Measurements from ENCODE around the gene TRIM72.

DNA sequence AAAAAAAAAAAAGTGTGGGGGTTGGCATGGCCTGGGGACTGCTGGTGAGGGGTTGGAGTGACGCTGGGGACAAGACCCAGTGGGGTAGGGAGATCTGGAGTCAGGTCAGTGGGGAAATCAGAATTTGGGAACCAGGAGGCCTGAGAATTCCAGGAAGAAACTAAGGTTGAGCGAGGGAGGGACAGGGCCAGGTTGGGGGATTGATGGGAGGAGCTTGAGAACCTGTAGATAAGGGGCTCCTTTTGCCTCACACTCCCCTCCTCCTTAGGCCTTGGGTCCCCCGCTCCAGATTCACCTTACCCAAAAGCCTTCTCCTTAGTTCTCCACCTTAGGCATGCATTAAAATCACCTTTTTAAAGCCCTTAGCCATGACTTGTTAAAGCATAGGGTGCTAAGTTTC is 11.3 kb downstream of the TRIM72 start:
- TF ChIP-seq, protein P1, sequence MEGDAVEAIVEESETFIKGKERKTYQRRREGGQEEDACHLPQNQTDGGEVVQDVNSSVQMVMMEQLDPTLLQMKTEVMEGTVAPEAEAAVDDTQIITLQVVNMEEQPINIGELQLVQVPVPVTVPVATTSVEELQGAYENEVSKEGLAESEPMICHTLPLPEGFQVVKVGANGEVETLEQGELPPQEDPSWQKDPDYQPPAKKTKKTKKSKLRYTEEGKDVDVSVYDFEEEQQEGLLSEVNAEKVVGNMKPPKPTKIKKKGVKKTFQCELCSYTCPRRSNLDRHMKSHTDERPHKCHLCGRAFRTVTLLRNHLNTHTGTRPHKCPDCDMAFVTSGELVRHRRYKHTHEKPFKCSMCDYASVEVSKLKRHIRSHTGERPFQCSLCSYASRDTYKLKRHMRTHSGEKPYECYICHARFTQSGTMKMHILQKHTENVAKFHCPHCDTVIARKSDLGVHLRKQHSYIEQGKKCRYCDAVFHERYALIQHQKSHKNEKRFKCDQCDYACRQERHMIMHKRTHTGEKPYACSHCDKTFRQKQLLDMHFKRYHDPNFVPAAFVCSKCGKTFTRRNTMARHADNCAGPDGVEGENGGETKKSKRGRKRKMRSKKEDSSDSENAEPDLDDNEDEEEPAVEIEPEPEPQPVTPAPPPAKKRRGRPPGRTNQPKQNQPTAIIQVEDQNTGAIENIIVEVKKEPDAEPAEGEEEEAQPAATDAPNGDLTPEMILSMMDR (IDR thresholded peaks at IDR 0.05), result no peak
- no peak for TF ChIP-seq POLR2A (IDR thresholded peaks at IDR 0.05)
